ENCODE measurements around the gene BEGAIN. TPM values are rescaled to one million over a fixed set of nuclear protein-coding genes. Genes with fewer than 3 reads are reported as not detected.
A peak's percentile ranks its signal among the peaks of the same experiment; 100 is the strongest.

The BEGAIN gene
- total and polyA plus RNA-seq, 2 donors (not counting 1 experiment from before 2014, with no cell fraction given) = under 0.01 to 0.17 TPM

GRCh38 chr14:100547633-100548294 is 39.5 kb downstream of the BEGAIN start:
- H3K27ac ChIP-seq (ENCODE audit: insufficient read depth, low read length) = no peak overlapping the region
- H3K4me2 ChIP-seq (ENCODE audit: extremely low read depth, insufficient read depth, low read length) = no peak overlapping the region
- H2AFZ ChIP-seq (ENCODE audit: low read length) = no peak overlapping the region
- DNase-seq (ENCODE audit: low read depth in 2 of 2) = peak; percentile 30 to 59
- H3K4me1 ChIP-seq (ENCODE audit: control insufficient read depth, extremely low read depth, insufficient read depth, low read length) = no peaks in the 10 kb centered on the region
- H3K9me3 ChIP-seq (ENCODE audit: control insufficient read depth, insufficient read depth, low read depth, low read length) = no peaks in the 10 kb centered on the region
- H3K9ac ChIP-seq (ENCODE audit: insufficient read depth, low read length) = no peak overlapping the region
- H3K27me3 ChIP-seq (ENCODE audit: control insufficient read depth, insufficient read depth, low read length) = no peaks in the 10 kb centered on the region
- no peaks in the 10 kb centered on the region for H3K36me3 ChIP-seq (ENCODE audit: control insufficient read depth, insufficient read depth, low read length)
- H3K4me3 ChIP-seq (replicated peaks in 1 of 4; ENCODE audit: control extremely low read depth in 1 of 4, insufficient read depth in 1 of 4, low read depth in 3 of 4, low read length in 4 of 4) = no peak overlapping the region
- H4K20me1 ChIP-seq (ENCODE audit: control insufficient read depth, extremely low read depth, insufficient read depth, low read length) = no peaks in the 10 kb centered on the region
- TF ChIP-seq CTCF (conservative IDR thresholded peaks at IDR 0.05 in 1 of 2, IDR thresholded peaks at IDR 0.05 in 1 of 2; ENCODE audit: low read depth in 1 of 2, low read length in 2 of 2) (no peak), EZH2 (IDR thresholded peaks at IDR 0.05; ENCODE audit: low read length, missing control alignments) (no peak)
- H3K79me2 ChIP-seq (ENCODE audit: control insufficient read depth, insufficient read depth, low read length) = no peaks in the 10 kb centered on the region

GRCh38 chr14:100546051-100546443 is 41.2 kb downstream of the BEGAIN start:
- Histone ChIP-seq H3K4me2 (ENCODE audit: extremely low read depth, insufficient read depth, low read length) (peak overlapping the region; percentile 15), H4K20me1 (ENCODE audit: control insufficient read depth, extremely low read depth, insufficient read depth, low read length) (no peaks in the 10 kb centered on the region), H3K36me3 (ENCODE audit: control insufficient read depth, insufficient read depth, low read length) (no peaks in the 10 kb centered on the region), H3K27ac (ENCODE audit: insufficient read depth, low read length) (no peak overlapping the region), H3K27me3 (ENCODE audit: control insufficient read depth, insufficient read depth, low read length) (no peaks in the 10 kb centered on the region), H2AFZ (ENCODE audit: low read length) (peak overlapping the region; percentile 80), H3K4me1 (ENCODE audit: control insufficient read depth, extremely low read depth, insufficient read depth, low read length) (no peaks in the 10 kb centered on the region), H3K9me3 (ENCODE audit: control insufficient read depth, insufficient read depth, low read depth, low read length) (no peaks in the 10 kb centered on the region), H3K4me3 (replicated peaks in 1 of 4; ENCODE audit: control extremely low read depth in 1 of 4, insufficient read depth in 1 of 4, low read depth in 3 of 4, low read length in 4 of 4) (peak overlapping the region in 2 of 4 experiments; percentile 14), H3K79me2 (ENCODE audit: control insufficient read depth, insufficient read depth, low read length) (no peaks in the 10 kb centered on the region), H3K9ac (ENCODE audit: insufficient read depth, low read length) (no peak overlapping the region)
- TF ChIP-seq EZH2 (IDR thresholded peaks at IDR 0.05; ENCODE audit: low read length, missing control alignments) (no peak), CTCF (conservative IDR thresholded peaks at IDR 0.05 in 1 of 2, IDR thresholded peaks at IDR 0.05 in 1 of 2; ENCODE audit: low read depth in 1 of 2, low read length in 2 of 2) (no peak)
- no peak for DNase-seq (ENCODE audit: low read depth in 2 of 2)

- Histone ChIP-seq H4K20me1 (ENCODE audit: control insufficient read depth, extremely low read depth, insufficient read depth, low read length) (no peaks in the 10 kb centered on the region), H3K4me2 (ENCODE audit: extremely low read depth, insufficient read depth, low read length) (no peak overlapping the region), H3K9ac (ENCODE audit: insufficient read depth, low read length) (no peak overlapping the region), H3K36me3 (ENCODE audit: control insufficient read depth, insufficient read depth, low read length) (no peaks in the 10 kb centered on the region), H3K4me3 (replicated peaks in 1 of 4; ENCODE audit: control extremely low read depth in 1 of 4, insufficient read depth in 1 of 4, low read depth in 3 of 4, low read length in 4 of 4) (no peak overlapping the region), H3K4me1 (ENCODE audit: control insufficient read depth, extremely low read depth, insufficient read depth, low read length) (no peaks in the 10 kb centered on the region), H2AFZ (ENCODE audit: low read length) (no peak overlapping the region), H3K27me3 (ENCODE audit: control insufficient read depth, insufficient read depth, low read length) (no peaks in the 10 kb centered on the region), H3K27ac (ENCODE audit: insufficient read depth, low read length) (no peak overlapping the region), H3K79me2 (ENCODE audit: control insufficient read depth, insufficient read depth, low read length) (no peaks in the 10 kb centered on the region), H3K9me3 (ENCODE audit: control insufficient read depth, insufficient read depth, low read depth, low read length) (no peaks in the 10 kb centered on the region)
- TF ChIP-seq CTCF (conservative IDR thresholded peaks at IDR 0.05 in 1 of 2, IDR thresholded peaks at IDR 0.05 in 1 of 2; ENCODE audit: low read depth in 1 of 2, low read length in 2 of 2) (no peak), EZH2 (IDR thresholded peaks at IDR 0.05; ENCODE audit: low read length, missing control alignments) (no peak)
- no peak for DNase-seq (ENCODE audit: low read depth in 2 of 2)
These were observed 41.9 kb downstream of the BEGAIN start for GRCh38 chr14:100545359-100545758.
